ENCODE data around the gene NEIL3. TPM values are rescaled to one million over a fixed set of nuclear protein-coding genes. Genes with fewer than 3 reads are reported as not detected.

The NEIL3 gene
- total RNA-seq, 2 donors from 2014 or later = 26.4 to 29.2 TPM

DNA sequence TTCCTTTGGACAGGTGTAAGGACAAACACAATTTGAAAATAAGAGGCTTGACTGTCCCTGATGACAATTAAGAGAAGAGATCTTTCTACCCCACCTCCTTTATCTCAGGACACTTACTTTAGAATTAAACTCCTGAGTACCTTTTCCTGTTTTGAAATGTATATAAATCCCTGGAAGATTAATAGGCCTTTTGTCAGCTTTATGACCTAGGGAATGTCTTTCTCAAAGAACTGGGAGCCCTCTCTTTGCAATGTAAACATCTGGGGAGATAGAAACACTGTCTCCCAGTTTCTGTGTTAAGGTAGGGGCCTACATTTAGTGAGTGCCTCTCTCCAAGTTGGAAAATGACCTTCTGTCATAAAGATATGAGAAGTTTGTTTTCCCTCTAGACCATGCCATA lies 100.9 kb downstream of the NEIL3 start:
- Mint-ChIP-seq H3K9me3 (peaks cover 0 to 6% of the 10 kb centered on the region in 2 donors), H3K36me3 (ENCODE audit: insufficient read depth in 2 of 2) (no peaks in the 10 kb centered on the region), H3K27me3 (ENCODE audit: low read depth) (no peaks in the 10 kb centered on the region), H3K4me1 (ENCODE audit: low read depth) (peaks cover 5% of the 10 kb centered on the region), H3K4me3 (no peak overlapping the region), H3K27ac (no peak overlapping the region)
- ATAC-seq (replicated peaks in 1 of 2) (no peak), DNase-seq (no peak)

DNA sequence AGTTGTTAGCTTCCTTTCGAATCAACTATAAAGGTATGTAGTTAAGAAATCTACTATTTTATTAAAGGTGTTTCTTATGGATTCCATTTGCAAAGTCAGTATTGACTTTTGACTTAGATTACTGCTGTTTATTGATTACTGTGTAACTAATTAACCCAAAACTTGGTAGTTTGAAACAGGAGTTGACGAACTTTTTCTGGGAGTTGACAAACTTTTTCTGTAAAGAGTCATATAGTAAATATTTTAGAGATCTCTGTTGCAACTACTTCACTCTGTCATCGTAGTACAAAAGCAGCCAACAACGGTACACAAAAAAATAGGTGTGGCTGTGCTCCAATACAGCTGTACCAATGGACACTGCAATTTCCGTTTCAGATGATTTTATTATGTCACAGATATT lies 102.3 kb downstream of the NEIL3 start:
- H3K27me3 Mint-ChIP-seq (ENCODE audit: low read depth) = no peaks in the 10 kb centered on the region
- H3K4me3 Mint-ChIP-seq = no peak overlapping the region
- H3K9me3 Mint-ChIP-seq = peaks cover 0 to 6% of the 10 kb centered on the region in 2 donors
- H3K36me3 Mint-ChIP-seq (ENCODE audit: insufficient read depth in 2 of 2) = no peaks in the 10 kb centered on the region
- no peak for DNase-seq
- peaks cover 5% of the 10 kb centered on the region for H3K4me1 Mint-ChIP-seq (ENCODE audit: low read depth)
- no peak overlapping the region for H3K27ac Mint-ChIP-seq
- ATAC-seq (replicated peaks in 1 of 2) = no peak

Other genes with a start within 250 kb of the NEIL3 start
- gene AGA, start 132.6 kb downstream of the NEIL3 start, total RNA-seq = 10 to 100 TPM; 38.3 to 41.7 TPM